Measurements from ENCODE around the gene GCK. TPM values are rescaled to one million over a fixed set of nuclear protein-coding genes. Genes with fewer than 3 reads are reported as not detected.

The GCK gene
- total and polyA plus RNA-seq, 3 donors from 2014 or later, result 0.90 to 1.2 (median 0.94) TPM

DNA sequence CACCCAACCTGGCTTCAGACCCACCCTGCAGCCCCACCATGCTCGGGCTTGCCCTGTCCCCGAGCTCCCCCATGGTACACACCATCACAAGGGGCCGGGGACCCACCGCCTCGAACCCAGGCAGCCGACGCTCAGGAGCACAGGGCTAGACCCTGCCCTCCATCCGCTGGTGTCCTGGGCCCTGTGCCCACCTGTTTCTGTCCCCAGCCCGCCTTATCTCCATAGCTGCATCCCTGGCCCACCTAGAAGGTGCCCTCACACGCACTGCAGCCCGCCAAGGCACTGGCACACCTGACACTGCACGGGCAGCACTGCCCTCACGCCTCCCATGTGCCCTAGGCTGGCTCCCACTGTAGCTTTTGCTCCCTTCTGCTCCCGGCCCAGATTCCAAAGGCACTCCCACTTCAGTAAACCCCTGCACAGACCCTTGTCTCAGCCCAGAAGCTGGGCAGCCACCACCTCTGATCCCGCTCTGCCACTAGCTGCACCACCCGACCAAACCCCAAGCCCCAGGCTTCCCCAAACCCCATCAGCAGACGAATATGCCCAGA, 28.7 kb upstream of the GCK start:
- H3K27me3 ChIP-seq, result no peaks in the 10 kb centered on the region
- intact Hi-C loops (cut with DNase I; ENCODE audit: low total_unique reads), result no loop called here
- H3K9me3 ChIP-seq, result no peaks in the 10 kb centered on the region
- no peak for DNase-seq
- TF ChIP-seq POLR2A (IDR thresholded peaks at IDR 0.05), result no peak
- no peak for TF ChIP-seq CTCF (IDR thresholded peaks at IDR 0.05)
- no peak overlapping the region for H3K4me3 ChIP-seq
- H3K36me3 ChIP-seq (ENCODE audit: low read depth, missing control alignments), result no peaks in the 10 kb centered on the region
- 84 to 87% methylated on average over 14 to 17 of the region's 17 CpGs for WGBS, 2 donors
- no peaks in the 10 kb centered on the region for H3K4me1 ChIP-seq
- H3K27ac ChIP-seq, result no peak overlapping the region

GRCh38 chr7:44217223-44217714, 28.0 kb upstream of the GCK start:
- H3K27ac ChIP-seq, result no peak overlapping the region
- no peak overlapping the region for H3K4me3 ChIP-seq
- 74 to 75% methylated on average over 19 of the region's 19 CpGs for WGBS, 2 donors
- H3K36me3 ChIP-seq (ENCODE audit: low read depth, missing control alignments), result no peaks in the 10 kb centered on the region
- no peaks in the 10 kb centered on the region for H3K4me1 ChIP-seq
- no peaks in the 10 kb centered on the region for H3K9me3 ChIP-seq
- H3K27me3 ChIP-seq, result no peaks in the 10 kb centered on the region
- TF ChIP-seq CTCF (IDR thresholded peaks at IDR 0.05), result no peak
- intact Hi-C loops (cut with DNase I; ENCODE audit: low total_unique reads), result no loop called here
- DNase-seq, result no peak

DNA sequence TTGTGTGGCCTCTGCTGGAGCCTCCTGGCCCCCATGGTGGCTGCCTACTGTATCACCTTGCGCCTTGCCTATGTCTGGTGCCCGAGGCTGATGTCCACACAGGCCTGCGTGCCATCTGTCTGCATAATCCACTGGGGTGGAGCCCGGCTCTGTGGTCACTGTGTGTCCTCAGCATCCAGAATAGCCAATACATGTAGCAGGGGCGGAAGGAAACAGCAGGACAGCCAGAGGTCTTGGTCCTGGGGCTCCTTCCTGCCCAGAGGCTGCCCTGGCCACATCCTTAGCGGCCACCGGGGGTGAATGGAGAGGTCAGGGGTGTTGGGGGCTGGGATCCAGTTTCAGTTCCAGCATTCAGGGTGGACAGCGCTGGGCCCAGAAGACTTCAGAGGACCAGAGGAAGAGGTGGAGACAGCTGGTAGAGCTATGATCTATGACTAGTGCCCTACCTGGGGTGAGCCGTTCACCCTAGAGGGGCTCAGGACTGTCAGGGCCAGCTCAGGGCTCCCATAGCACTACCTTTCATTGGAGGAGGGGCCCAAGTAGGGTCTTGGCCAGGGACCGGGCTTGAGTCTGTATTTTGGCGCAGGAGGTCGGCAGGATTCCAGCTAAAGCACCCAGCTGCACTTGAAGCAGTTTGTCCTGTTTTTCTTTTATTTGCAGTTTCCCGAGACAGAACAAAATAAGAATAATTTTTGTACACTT, 27.4 kb upstream of the GCK start:
- intact Hi-C loops (cut with DNase I; ENCODE audit: low total_unique reads), result no loop called here
- no peak for TF ChIP-seq CTCF (IDR thresholded peaks at IDR 0.05)
- no peak for TF ChIP-seq POLR2A (IDR thresholded peaks at IDR 0.05)
- Histone ChIP-seq H3K4me1 (no peaks in the 10 kb centered on the region), H3K27ac (no peak overlapping the region), H3K4me3 (no peak overlapping the region), H3K27me3 (no peaks in the 10 kb centered on the region), H3K36me3 (ENCODE audit: low read depth, missing control alignments) (no peaks in the 10 kb centered on the region), H3K9me3 (no peaks in the 10 kb centered on the region)
- WGBS, 2 donors, result 71 to 80% methylated on average over 6 to 13 of the region's 13 CpGs
- DNase-seq, result no peak

- 75 to 85% methylated on average over 6 to 8 of the region's 8 CpGs for WGBS, 2 donors
- Histone ChIP-seq H3K9me3 (no peaks in the 10 kb centered on the region), H3K4me3 (no peak overlapping the region), H3K27ac (no peak overlapping the region), H3K4me1 (no peaks in the 10 kb centered on the region), H3K36me3 (ENCODE audit: low read depth, missing control alignments) (no peaks in the 10 kb centered on the region), H3K27me3 (no peaks in the 10 kb centered on the region)
- intact Hi-C loops (cut with DNase I; ENCODE audit: low total_unique reads), result no loop called here
- DNase-seq, result no peak
- TF ChIP-seq CTCF (IDR thresholded peaks at IDR 0.05) (no peak), POLR2A (IDR thresholded peaks at IDR 0.05) (no peak)
These were observed 26.8 kb upstream of the GCK start for GRCh38 chr7:44216019-44216418.

GRCh38 chr7:44215531-44215930, 26.3 kb upstream of the GCK start:
- Histone ChIP-seq H3K9me3 (no peaks in the 10 kb centered on the region), H3K27ac (no peak overlapping the region), H3K4me1 (no peaks in the 10 kb centered on the region), H3K27me3 (no peaks in the 10 kb centered on the region), H3K36me3 (ENCODE audit: low read depth, missing control alignments) (no peaks in the 10 kb centered on the region), H3K4me3 (no peak overlapping the region)
- WGBS, 2 donors, result 79 to 95% methylated on average over 6 to 7 of the region's 7 CpGs
- no peak for TF ChIP-seq CTCF (IDR thresholded peaks at IDR 0.05)
- TF ChIP-seq POLR2A (IDR thresholded peaks at IDR 0.05), result no peak
- no peak for DNase-seq
- intact Hi-C loops (cut with DNase I; ENCODE audit: low total_unique reads), result no loop called here
